Measurements from ENCODE around the gene CEPT1.

GRCh38 chr1:111222308-111223125 is 82.5 kb downstream of the CEPT1 start:
- TF ChIP-seq FOXP2 (optimal IDR thresholded peaks at IDR 0.05; ENCODE audit: control extremely low read depth, extremely low read length, insufficient read depth) (no peak), POLR2AphosphoS5 (IDR thresholded peaks at IDR 0.05; ENCODE audit: borderline replicate concordance, low read depth, low read length) (no peak), EZH2 (IDR thresholded peaks at IDR 0.05) (no peak)

Measured in SK-N-MC (cell line).